NCI-H187 treated with DMSO at 0.1 percent for 48 hours (cell line): ENCODE measurements around the gene ABHD16A.

Experiments
- DNase-seq: peaks from one replicate; lab custom pipeline; 2025; lab: John Stamatoyannopoulos, UW

Gene ABHD16A

GRCh38 chr6:31639449-31639861 lies 63.7 kb downstream of the ABHD16A start:
- DNase-seq: no peak

GRCh38 chr6:31639043-31639442 lies 64.1 kb downstream of the ABHD16A start:
- no peak for DNase-seq
